ENCODE data around the gene C6orf136.
"Not testable (repeated sequence)": the region's sequence is repeated elsewhere in the genome, so short reads cannot be mapped to it uniquely, and the experiment has no call there.

The C6orf136 gene

DNA sequence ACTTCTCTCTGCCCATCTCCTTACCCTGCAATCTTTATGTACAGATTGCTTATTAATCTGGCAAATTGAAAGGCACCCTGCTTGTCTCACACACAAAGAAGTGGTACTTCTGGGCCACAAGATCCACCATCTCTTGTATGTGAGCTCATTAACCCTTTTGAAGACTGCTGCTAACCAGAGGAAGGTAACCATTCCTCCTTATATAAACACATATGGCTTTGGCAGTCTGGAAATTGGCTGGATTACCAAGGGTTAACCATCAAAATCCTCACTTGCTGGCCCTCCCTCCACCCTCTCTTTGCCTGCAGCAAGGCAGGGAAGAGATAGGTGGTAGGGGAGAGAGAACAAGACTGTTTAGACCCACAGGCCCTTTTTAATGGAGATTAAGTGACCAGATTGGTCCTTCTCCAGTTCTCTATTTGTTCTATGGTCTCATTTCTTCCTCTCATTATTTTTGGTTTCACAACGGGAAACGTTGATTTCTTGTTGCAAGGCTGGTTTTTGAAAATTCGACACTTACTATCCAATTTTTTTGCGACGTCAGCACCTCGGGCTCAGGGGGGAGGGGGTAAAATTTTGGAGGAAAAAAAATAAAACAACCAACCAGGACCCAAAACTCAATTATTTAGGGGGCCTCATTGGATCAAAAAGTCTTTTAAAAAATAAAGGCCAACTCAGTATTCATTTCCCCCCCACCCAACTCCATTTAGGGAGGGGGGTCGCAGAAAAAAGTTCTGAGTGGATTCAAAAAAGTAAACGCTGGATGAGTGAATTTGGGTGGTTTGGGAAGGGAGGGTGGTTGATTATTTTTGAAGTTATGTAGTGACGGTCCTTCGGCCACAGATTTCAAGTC lies 30.7 kb upstream of the C6orf136 start:
- peak; percentile 48 for DNase-seq

DNA sequence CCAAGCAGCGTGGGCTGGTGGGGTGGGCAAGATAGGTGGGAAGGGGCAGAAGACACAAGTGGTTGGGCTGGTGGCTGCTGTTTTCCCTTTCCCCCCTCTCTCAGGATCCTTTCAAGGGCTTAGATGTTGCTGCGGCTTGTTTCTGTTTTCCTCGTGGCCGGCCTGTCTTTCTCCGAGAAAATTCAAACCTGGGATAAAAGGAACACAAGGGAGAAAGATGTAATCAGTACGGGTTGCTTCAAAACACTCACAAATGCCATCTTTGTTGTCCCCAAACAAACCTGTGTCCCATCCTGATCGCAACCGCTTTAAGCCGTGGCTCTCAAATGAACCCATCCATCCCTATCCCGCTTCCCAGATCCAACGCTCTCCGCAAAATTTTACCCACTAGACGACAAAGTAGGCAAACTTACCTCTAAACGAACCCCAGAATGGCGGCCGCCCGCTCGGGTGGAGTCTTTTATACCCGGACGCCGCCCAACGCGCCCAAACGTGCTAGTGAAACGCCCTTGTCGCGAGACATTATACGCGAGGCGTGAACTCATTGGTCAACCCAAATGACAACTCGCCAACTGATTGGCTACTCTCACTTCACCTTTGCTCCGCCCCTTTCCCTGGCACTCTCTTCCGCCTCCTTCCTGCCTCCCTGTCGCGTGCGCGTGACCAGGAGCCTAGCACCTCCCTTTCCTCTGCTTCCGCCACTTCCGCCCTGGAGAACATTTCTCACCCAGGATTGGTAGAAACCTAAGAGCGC lies 29.9 kb upstream of the C6orf136 start, which contains the start of gene PPP1R10:
TSS of gene PPP1R10 (minus strand) at position 433 of the 754 bp plus-strand sequence. CDS start 7,299 bp downstream, outside the sequence.
- peak; percentile 100 for DNase-seq

DNA sequence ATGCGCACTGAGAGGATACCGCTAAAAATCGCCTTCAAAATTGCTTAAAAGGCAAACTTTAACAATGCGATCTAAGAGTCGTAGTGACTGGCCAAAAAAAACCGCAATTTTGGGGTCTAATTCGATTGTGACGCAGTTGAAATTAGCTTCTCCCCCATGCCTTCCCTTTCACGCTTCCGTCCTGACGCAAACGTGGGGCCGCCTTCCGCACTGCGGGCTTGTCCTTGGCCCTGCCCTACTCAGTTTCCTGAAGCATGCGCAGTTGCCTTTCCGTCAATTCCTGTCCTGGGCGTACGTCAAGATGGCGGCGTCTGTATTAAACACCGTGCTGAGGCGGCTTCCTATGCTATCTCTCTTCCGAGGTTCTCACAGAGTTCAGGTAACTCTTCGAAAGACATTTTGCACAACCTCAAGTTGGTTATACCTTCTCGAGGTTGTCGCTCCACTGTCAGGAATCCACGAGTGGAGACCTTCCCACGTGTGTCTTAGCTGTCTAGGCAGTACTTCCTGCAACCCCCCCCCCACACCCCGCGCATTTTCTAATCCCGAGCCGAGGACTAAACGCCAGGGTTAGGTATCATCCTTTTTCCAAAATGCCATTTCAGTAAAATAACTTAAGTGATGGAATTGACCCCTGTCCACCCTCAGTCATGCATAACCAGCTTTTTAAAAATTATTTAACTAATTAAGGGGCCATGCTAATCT lies 29.2 kb upstream of the C6orf136 start, which contains the start of gene MRPS18B:
TSS of gene MRPS18B (plus strand) at position 276 of the 705 bp plus-strand sequence. CDS start at position 302, 26 bp downstream.
- DNase-seq, result peak; percentile 99

DNA sequence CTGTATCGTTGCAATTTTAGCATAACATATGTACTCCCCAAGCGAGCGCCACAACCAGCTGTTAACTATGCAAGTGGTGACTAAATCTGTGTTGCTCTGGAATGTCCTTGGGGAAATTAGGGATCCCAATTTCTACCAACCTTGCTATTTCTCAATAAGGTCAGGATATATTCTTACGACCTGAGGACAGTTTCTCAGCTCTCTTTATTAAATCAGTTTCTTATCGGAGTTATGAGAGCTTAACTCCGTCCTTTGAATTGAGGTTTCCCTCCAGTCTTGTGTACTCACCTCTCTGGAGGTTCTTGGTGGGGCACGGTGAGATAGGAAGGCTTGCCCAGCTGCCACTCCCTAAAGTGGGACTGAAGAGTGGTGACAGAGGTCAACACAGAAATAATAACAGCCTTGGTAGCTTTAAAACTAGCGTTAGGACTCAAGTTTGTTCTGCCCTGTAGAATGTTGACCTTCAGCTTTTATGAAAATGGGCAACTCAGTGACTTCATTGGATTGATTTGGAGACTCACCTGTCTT lies 28.6 kb upstream of the C6orf136 start:
- no peak for DNase-seq

DNA sequence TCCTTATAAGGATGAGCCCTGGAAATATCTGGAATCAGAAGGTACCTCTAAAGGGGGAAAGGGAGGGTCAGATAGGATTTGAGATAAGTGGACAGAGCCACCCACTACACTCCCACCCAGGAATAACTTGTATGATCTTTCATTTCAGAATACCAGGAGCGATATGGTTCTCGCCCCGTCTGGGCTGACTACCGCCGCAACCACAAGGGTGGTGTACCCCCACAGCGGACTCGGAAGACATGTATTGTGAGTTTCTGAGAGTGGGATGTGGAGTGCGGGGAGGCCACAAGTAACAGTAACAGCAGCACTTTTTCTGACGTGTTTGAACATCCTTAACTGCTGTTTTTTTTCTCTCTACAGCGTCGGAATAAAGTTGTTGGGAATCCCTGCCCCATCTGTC lies 27.4 kb upstream of the C6orf136 start:
- no peak for DNase-seq

DNA sequence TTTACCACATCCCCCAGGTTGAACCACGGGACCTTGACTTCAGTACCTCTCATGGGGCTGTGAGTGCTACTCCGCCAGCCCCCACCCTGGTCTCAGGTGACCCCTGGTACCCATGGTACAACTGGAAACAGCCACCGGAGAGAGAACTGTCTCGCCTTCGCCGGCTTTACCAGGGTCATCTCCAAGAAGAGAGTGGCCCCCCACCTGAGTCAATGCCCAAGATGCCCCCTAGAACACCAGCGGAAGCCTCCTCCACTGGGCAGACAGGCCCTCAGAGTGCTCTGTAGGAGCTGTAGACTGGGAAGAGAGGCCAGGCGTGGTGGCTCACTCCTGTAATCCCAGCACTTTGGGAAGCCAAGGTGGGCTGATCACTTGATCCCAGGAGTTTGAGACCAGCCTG lies 21.4 kb upstream of the C6orf136 start:
- no peak for DNase-seq

DNA sequence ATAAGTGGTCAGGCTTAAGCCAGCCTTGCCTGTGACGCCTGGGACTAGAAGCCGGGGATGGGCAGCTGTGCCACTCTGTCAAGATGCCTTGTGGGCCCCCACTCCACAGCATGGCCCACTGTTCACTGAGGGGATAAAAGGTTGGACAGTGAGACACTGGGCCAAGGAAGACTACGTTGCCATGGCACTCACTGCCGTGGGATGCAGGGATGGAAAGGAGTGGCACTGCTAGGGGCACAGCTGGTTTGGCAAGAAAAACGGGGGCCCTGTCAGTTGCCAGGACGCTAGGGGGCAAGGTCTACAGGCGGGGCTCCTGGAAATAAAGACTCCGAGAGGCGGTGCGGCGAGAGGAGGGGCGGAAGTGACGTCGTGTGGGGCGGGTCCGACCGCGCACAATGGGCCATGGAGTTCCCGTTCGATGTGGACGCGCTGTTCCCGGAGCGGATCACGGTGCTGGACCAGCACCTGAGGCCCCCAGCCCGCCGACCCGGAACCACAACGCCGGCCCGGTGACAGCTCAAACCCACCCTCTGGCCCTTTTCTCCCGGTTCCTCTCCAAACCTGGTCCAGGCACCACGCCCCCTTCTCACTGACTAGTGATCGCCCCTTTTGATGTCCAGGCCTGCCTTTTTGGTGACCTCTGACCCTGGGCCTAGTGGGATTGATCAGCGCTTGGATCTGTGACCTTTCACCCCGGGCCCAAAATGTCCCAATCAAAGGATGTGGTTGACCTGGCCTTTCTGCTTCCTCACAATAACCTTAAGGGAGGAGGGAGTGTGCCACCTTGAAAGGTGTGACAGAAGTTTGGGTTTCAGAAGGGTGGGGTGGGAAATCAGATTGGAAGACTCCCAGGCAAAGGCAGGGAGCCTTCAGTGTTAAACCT lies 20.2 kb upstream of the C6orf136 start, which contains the start of gene ATAT1:
TSS of gene ATAT1 (plus strand) at position 391 of the 883 bp plus-strand sequence.
- peak; percentile 94 for DNase-seq

DNA sequence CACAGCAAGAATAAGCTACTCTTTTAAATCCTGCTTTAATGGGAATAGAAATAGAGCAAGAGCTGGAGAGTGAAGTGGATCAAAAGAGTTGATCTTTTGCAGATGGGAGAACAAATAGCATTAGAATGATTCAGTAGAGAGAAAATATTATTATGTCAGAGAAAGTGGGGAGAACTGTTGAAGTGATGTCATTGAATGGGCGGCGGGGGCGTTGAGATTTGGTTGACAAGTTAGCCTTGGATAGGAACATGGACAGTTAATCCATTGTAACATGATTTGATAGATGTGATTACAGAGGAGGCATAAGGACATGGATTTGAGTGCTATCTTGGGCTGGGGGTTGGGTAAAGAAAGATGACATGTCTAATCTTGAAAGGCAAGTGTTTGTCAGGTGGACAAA lies 11.1 kb upstream of the C6orf136 start:
- DNase-seq, result no peak

DNA sequence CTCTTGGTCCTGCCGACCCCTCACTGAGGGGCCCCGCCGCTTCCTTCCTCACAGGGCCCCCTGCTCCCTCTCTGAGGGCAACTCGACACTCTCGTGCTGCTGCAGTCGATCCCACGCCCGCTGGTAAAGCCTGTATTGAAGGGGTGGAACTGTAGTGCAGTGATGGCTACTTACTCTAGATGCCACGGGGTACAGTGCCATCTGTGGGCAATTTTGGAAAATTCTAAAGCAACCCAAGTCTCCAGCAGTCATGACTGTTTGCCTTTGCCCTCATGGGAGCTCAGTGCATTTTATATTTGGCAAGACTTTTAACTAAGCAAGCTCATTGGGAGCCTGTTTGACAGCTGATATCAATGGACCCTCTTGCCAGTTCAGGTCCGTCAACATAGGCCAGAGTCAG lies 6.5 kb upstream of the C6orf136 start:
- no peak for DNase-seq

DNA sequence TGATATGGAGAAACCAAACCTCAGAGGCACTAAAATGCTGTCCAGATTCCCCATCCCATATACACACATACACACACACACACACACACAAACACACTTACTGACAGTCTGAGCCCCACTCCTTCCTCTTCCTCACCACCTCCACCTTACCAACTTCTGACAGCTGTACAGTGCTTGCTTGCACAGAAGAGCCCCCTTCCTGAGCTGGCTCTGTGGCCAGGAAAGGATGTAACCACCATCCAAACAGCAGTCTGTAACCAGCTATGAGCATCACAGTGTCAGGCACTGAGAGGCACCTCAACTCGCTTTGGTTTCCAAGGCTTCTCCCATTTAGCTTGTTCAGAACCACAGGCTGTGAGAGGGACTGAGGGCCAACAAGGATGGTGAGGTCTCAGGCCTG lies 5.9 kb upstream of the C6orf136 start:
- DNase-seq, result no peak

DNA sequence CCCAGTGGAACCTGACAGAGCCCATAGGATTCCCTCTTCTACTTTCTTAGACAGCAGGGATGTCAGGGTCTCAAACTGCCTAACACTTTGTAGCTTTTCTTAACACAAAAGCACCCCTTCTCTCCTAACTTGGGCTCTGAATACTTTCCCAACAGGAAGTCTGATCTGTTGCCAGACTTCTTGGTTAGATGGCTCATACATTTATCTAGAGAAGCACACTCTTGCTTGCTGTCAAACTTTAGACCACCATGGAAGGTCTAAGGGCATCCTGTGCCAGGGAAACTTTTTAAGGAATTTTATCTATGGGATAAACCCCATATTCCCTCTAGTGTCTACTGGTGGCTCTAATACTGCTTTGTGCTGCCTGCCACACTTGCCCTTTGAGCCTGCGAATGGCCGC lies 3.3 kb upstream of the C6orf136 start:
- DNase-seq, result no peak

DNA sequence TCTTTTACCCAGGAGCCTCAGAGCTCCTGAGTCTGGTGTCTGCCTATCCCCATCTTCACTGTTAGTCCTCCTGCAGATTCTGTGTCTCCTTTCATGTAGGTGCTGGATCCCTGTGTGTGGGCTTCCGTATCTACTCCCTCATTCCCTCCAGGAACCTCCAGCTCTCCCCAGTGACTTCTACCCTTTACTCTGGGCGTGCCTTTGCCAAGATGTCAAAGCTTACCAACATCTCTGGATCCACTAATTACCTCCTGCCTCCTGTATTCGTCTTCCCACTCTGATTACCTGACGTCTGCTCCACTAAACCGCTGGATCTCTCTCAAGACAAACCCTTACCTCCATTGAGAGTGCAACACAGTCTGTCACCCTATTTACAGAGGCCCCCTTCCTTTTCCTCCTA lies 2.2 kb upstream of the C6orf136 start:
- no peak for DNase-seq

DNA sequence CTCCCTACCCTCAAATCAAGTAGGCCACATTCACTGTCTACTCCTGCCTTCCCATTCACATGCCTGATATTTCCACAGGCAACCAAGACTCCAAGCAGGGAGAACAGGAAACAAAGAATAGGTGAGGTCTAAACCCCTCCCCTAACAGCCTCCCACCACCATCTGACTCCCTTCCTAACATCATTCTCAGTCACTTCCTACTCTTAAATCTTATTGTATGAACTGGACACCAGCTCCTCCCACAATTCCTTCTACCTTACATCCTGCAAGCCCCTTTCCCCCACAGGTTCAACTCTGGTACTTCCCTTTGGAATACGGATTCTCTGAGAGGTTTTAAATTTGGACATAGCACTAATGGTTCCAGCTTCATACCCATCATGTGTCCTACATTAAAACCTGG lies 944 bp upstream of the C6orf136 start:
- DNase-seq, result no peak

DNA sequence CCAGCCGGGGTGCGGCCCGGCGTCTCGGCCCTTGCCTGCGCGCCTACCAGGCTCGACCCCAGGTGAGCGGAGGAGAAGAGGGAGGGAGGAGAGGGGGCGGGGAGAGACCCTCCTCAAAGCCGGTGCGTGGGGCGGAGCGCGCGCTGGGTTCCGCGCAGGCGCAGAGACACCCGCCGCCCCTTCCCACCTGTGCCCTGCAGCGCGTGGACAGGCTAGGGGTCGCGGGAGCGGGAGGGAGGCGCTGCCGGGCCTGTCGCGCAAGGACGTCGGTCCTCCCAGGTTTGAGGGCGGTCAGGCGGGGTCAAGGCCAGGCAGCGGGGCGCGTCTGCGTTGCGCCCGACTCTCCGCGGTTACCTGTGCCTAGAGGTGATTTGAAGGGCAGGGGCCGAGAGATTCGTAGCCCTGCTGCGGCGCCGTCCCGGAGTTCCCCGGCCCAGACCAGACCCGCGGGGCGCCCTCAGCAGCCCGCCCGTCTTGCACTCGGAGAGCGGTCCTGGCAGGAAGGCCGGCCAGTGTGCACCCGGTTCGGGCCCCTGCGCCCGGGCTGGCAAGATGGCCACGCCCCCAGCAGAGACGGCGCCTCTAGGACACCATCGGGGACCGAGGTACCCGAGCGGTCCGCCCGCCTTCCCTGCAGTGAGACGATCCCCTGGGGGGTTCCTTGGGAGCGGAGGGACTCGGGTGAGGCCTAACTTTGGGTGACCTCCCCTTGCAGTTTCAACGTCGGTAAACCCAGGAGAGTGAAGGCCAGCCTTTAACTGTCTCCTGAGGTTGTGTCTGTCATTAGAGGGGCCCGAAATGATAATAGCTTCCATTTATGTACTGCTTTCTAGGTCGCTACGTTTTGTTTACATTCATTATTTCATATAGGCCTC lies 546 bp downstream of the C6orf136 start:
- DNase-seq, result peak; percentile 65

DNA sequence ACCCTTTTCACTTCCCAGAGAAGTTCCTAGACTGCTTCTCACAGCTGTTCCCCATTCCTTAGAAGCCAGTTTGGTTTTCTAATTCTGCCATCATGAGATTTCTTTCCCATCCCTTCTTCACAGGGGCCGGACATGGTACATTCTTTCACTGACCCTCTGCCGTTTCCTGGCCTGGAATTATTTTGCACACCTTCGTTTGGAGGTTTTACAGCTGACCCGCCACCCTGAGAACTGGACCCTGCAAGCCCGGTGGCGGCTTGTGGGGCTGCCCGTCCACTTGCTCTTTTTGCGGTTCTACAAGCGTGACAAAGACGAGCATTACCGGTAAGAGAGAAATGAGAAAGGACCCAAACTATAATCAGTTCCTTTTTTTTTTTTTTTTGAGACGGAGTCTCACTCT lies 4.2 kb downstream of the C6orf136 start:
- DNase-seq, result no peak

DNA sequence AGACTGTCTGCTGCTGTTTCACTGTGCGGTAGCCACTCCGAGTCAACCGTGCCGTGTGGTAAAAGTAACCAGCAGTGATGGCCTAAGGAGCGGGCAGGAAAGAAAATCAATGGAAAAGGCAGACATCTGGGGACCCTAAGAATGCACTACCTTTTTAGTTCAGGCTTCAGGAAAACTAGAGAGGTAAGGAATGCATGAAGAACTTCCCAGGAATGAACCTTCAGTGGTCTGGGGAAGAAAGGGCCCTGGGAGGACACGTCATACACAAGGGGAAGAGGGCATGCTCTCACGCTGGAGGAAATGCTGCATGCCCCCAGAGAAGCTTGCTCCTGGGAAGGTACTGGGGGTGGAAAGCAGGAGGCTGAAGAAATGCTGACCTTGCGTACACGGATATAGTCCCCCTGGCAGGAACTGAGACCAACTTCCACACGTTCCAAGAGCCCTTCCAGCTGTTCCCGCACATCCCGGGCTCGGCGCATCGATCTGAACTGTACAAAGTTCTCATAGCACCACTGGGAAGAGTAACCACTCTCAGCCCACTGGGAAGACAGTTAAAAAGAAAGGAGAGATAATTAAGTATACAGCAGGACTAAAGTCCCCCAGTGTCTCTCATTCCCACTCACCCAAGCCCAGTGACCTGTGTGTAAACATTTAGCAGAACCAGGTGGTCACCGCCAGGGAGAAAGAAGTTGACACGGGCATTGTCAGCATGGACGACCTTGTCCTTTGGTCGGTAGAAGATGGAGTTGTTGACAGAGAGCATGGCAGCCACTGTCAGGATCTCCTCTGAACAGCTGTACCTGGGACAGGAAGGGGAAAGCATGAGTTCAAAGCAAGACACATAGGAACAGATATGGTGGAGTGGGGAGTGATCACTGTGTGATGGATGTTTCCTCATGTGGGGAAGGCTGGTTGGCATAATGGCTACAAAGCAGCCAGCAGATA lies 8.1 kb downstream of the C6orf136 start:
- no peak for DNase-seq

DNA sequence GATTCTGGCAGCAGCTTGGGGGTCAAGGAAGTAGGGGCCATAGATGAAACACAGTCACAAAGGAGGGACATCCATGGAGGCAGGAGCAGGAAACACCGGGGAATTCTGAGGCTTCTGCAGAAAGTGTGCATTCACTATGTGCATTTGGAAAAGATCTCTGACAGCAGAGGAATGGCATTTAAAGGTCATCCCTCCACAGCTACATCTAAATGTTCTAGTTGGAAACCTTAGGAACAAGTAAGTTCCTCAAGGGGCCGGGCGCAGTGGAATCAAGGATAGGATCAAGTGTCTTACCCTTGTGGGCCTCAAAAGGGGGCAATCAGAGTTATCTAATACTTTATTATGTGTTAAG lies 8.8 kb downstream of the C6orf136 start:
- no peak for DNase-seq

DNA sequence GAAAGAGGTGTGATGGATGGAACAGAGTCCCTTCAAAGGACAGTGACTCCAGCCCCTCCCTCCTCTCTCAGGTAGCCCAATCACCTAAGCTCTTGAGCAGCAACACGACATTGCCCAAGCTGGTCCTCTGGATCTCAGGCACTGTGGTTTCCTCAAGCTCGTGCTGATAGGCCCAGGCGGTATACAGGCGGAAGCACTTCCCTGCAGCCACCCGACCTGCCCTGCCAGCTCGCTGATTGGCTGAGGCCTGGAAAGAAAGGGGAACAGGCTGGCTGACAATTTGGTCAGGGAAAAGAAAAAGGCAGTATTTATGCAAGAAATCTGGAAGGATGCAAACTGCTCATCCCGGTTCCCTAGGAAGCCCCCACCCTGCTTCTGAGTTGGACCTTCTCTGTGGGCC lies 9.6 kb downstream of the C6orf136 start:
- DNase-seq, result peak; percentile 38

DNA sequence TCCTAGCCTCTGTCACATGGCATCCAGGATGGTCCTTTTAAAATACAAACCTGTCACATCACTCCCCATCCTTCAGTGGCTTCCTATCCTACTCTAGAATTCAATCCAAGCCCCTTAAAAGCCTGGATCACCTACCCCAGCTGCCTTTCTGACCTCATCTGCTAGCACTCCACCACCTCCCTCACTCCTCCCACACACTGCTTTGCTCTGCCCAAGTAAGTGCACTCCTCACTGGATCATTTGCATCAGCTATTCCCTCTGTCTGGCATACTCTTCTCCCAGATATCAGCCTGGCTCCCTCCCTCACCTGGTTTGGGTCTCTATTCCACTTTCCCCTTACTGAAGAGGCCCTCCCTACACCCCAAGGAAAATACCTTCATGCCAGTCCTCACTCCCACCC lies 10.5 kb downstream of the C6orf136 start:
- no peak for DNase-seq

DNA sequence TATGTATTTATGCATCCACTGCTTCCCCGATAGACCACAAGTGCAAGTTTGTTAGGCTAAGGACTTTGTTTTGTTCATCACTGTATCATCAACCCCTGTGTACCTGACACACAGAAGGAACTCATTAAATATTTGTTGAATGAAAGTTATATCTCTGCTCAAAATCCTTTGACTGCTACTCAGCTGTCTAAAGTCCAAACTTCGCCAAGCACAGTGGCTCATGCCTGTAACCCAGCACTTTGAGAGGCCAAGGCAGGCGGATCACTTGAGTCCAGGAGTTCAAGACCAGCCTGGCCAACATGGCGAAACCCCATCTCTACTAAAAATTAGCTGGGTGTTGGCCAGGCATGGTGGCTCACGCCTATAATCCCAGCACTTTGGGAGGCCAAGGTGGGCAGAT lies 11.0 kb downstream of the C6orf136 start:
- not testable (repeated sequence) for DNase-seq
